Transverse colon (tissue), 4 donors: Measurements from ENCODE around the gene NOXO1. TPM values are rescaled to one million over a fixed set of nuclear protein-coding genes. Genes with fewer than 3 reads are reported as not detected.

ENCODE experiments used
- DNase-seq: peaks from one replicate; pipeline ENCODE4 v3.0.0-alpha.2; 2019
- H3K27ac ChIP-seq, 4 donors: fragments of 200-600 bp; sonication (generic); 2 replicates each; pipeline ENCODE4 v1.5.1; 2016 to 2018; ENCODE audit warnings: inconsistent platforms in 4 of 4
- H3K27me3 ChIP-seq: fragments of 200-600 bp; sonication (generic); 2 replicates; pipeline ENCODE4 v1.5.1; 2017; ENCODE audit warnings: inconsistent platforms
- H3K36me3 ChIP-seq, 4 donors: fragments of 200-600 bp; sonication (generic); 2 replicates each; pipeline ENCODE4 v1.5.1; 2017 to 2019; ENCODE audit warnings: inconsistent platforms in 4 of 4
- H3K4me1 ChIP-seq, 4 donors: fragments of 200-600 bp; sonication (generic); 2 replicates each; pipeline ENCODE4 v1.5.1; 2017 to 2020; ENCODE audit warnings: inconsistent platforms in 4 of 4
- H3K4me3 ChIP-seq, 4 donors: fragments of 200-600 bp; sonication (generic); 1 replicate in 1 of 4; 2 replicates in 3 of 4; pipeline versions ENCODE4 v1.5.1 to v1.6.1; 2017 to 2019; ENCODE audit warnings: inconsistent platforms in 4 of 4
- H3K9me3 ChIP-seq, 2 donors: fragments of 200-600 bp; sonication (generic); 2 replicates each; pipeline ENCODE4 v1.5.1; 2017 to 2019; ENCODE audit warnings: inconsistent platforms in 2 of 2
- CTCF ChIP-seq, 5 experiments: fragments of 200-600 bp in 3 of 5; fragments of 450-650 bp in 2 of 5; sonication (generic) in 3 of 5; IDR thresholded peaks; 1 replicate in 2 of 5; 2 replicates in 3 of 5; pipeline ENCODE4 v1.5.1; 2016 to 2017; ENCODE audit warnings: antibody characterized with exemption in 5 of 5, inconsistent platforms in 3 of 5, mild to moderate bottlenecking in 2 of 5, moderate library complexity in 1 of 5
- EP300 ChIP-seq: sonication (generic); formaldehyde crosslinking; IDR thresholded peaks from one replicate; pipeline ENCODE4 v1.6.1; 2017; ENCODE audit warnings: antibody characterized with exemption, low read depth
- POLR2A ChIP-seq: fragments of 450-650 bp; IDR thresholded peaks from one replicate; pipeline ENCODE4 v1.6.1; 2016; ENCODE audit warnings: antibody characterized with exemption, mild to moderate bottlenecking, moderate library complexity
- POLR2AphosphoS5 ChIP-seq, 3 donors: sonication (generic); formaldehyde crosslinking; IDR thresholded peaks; one replicate each; pipeline ENCODE4 v1.6.1; 2016; ENCODE audit warnings: antibody characterized with exemption in 3 of 3
- WGBS, 2 donors: methylation state at CpG; one replicate each; pipeline ENCODE4 v1.1.5; 2018; ENCODE audit warnings: low coverage in 1 of 2; 5-methylcytosine and 5-hydroxymethylcytosine counted together
- in situ Hi-C, 4 donors: fragments of 200-750 bp; cut with MboI; loops; one replicate each; pipeline versions ENCODE4 v1.15.0 to v1.15.1; 2017; ENCODE audit warnings: low sequenced_read_pairs in 3 of 4, low pct_ligation_motif_present in 1 of 4, low pct_unique_long_range_greater_than_20kb in 1 of 4
- intact Hi-C: fragments of 100-400 bp; cut with DNase I; formaldehyde crosslinking; loops from one replicate; pipeline ENCODE4 v1.15.1; 2023; ENCODE audit warnings: low total_unique reads
- total RNA-seq, 4 donors: library from RNA; depleted of rRNA; stranded (reverse); fragments of >200 nt; gene quantifications; one replicate each; pipeline ENCODE4 v1.1.0, GENCODE V29; 2016

Gene NOXO1
- total RNA-seq, 4 donors from 2014 or later, result 4.2 to 29.8 (median 19.4) TPM

- intact Hi-C loops, result loop anchor here (10.0 kb wide), 1 partner anchor 227 kb away; the partner anchor contains the start of gene DNASE1L2
- Histone ChIP-seq H3K4me3 (peak overlapping the region in 3 of 4 donors; percentile 78 to 98 (median 82)), H3K27me3 (no peaks in the 10 kb centered on the region), H3K27ac (peak overlapping the region; percentile 93 to 98 (median 94)), H3K9me3 (no peaks in the 10 kb centered on the region), H3K36me3 (no peaks in the 10 kb centered on the region), H3K4me1 (peaks cover 36 to 57% (median 49%) of the 10 kb centered on the region in 4 donors)
- WGBS, 2 donors, result 11 to 32% methylated on average over 4 to 15 of the region's 15 CpGs
- TF ChIP-seq POLR2AphosphoS5 (IDR thresholded peaks at IDR 0.05), result peak; percentile 16 to 66 (median 65)
- no peak for TF ChIP-seq EP300
- no peak for TF ChIP-seq CTCF (IDR thresholded peaks at IDR 0.05)
- peak; percentile 52 for TF ChIP-seq POLR2A
- peak; percentile 68 for DNase-seq
- in situ Hi-C loops, result loop anchor here in 1 of 4 donors (25.0 kb wide), 1 partner anchor 129 kb away; the partner anchor contains the start of genes PKD1 and RAB26
Measured at GRCh38 chr16:2008009-2008526, 26.8 kb upstream of the NOXO1 start.

DNA sequence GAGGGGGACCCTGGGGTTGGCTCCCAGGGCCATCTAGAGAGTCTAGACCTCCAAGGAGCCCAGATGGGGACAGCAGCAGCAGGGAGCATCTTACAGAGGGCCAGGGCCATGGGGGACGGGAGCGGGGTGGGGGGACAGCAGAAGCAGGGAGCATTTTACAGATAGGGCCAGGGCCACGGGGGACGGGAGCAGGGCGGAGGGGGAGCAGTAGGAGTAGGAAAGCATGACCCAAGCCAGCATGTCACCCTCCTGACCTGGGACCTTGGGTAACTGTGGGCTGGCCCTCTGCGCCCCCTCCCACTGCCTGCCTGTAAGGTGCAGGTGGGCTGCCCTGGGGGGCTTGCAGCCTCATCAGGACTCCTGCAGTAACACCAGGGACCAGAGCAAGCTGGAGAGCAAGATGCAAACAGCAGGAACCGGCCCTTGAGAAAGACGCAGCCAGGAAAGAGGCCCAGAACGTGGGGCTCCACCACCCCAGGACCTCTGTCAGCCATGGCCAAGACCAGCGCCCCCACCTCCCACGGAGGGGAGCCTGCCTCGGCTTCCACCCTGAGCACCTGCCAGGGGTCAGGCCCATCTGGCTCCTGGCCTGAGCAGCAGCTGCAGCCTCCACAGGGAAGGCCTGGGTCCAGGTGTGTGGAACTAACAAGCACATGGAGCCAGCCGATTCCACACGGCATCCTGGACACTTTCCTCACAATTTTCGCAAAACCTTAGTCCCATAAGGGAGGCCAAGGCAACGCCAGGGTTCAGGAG is 26.0 kb upstream of the NOXO1 start:
- H3K27me3 ChIP-seq, result no peaks in the 10 kb centered on the region
- DNase-seq, result no peak
- 77% methylated on average over 16 of the region's 16 CpGs; no CpG with 5 or more reads in 1 of the 2 donors for WGBS, 2 donors
- intact Hi-C loops (loop anchor here (10.0 kb wide), 1 partner anchor 228 kb away; the partner anchor contains the start of gene DNASE1L2), in situ Hi-C loops (loop anchor here in 1 of 4 donors (25.0 kb wide), 1 partner anchor 130 kb away; the partner anchor contains the start of genes PKD1 and RAB26)
- peak overlapping the region in 3 of 4 donors; percentile 93 to 98 (median 94) for H3K27ac ChIP-seq
- peak overlapping the region in 1 of 4 donors; percentile 78 for H3K4me3 ChIP-seq
- no peaks in the 10 kb centered on the region for H3K9me3 ChIP-seq
- TF ChIP-seq EP300 (no peak), POLR2A (no peak), CTCF (IDR thresholded peaks at IDR 0.05) (no peak), POLR2AphosphoS5 (IDR thresholded peaks at IDR 0.05) (no peak)
- peaks cover 36 to 57% (median 49%) of the 10 kb centered on the region in 4 donors for H3K4me1 ChIP-seq
- peaks cover 0 to 5% (median 2%) of the 10 kb centered on the region in 4 donors for H3K36me3 ChIP-seq

- Histone ChIP-seq H3K36me3 (peaks cover 0 to 14% (median 10%) of the 10 kb centered on the region in 4 donors), H3K4me3 (no peak overlapping the region), H3K27me3 (no peaks in the 10 kb centered on the region), H3K9me3 (no peaks in the 10 kb centered on the region), H3K27ac (no peak overlapping the region), H3K4me1 (peaks cover 36 to 57% (median 49%) of the 10 kb centered on the region in 4 donors)
- WGBS, 2 donors, result 94% methylated on average over 8 of the region's 8 CpGs; no CpG with 5 or more reads in 1 of the 2 donors
- no peak for DNase-seq
- intact Hi-C loops (loop anchor here (10.0 kb wide), 1 partner anchor 228 kb away; the partner anchor contains the start of gene DNASE1L2), in situ Hi-C loops (loop anchor here in 1 of 4 donors (25.0 kb wide), 1 partner anchor 131 kb away; the partner anchor contains the start of genes PKD1 and RAB26)
- no peak for TF ChIP-seq POLR2A
- TF ChIP-seq EP300, result no peak
- no peak for TF ChIP-seq CTCF (IDR thresholded peaks at IDR 0.05)
- no peak for TF ChIP-seq POLR2AphosphoS5 (IDR thresholded peaks at IDR 0.05)
Measured at GRCh38 chr16:2006317-2006716, 25.0 kb upstream of the NOXO1 start.

- H3K4me3 ChIP-seq, result no peak overlapping the region
- no peak for DNase-seq
- H3K27ac ChIP-seq, result no peak overlapping the region
- peaks cover 34 to 56% (median 47%) of the 10 kb centered on the region in 4 donors for H3K4me1 ChIP-seq
- in situ Hi-C loops (loop anchor here in 1 of 4 donors (25.0 kb wide), 1 partner anchor 132 kb away; the partner anchor contains the start of genes PKD1 and RAB26), intact Hi-C loops (loop anchor here (10.0 kb wide), 1 partner anchor 229 kb away; the partner anchor contains the start of gene DNASE1L2)
- no peak for TF ChIP-seq POLR2A
- TF ChIP-seq EP300, result no peak
- no peak for TF ChIP-seq POLR2AphosphoS5 (IDR thresholded peaks at IDR 0.05)
- no peak for TF ChIP-seq CTCF (IDR thresholded peaks at IDR 0.05)
- H3K36me3 ChIP-seq, result peaks cover 0 to 21% (median 13%) of the 10 kb centered on the region in 4 donors
- 75% methylated on average over 21 of the region's 21 CpGs; no CpG with 5 or more reads in 1 of the 2 donors for WGBS, 2 donors
- no peaks in the 10 kb centered on the region for H3K9me3 ChIP-seq
- H3K27me3 ChIP-seq, result no peaks in the 10 kb centered on the region
Measured at GRCh38 chr16:2005646-2006045, 24.4 kb upstream of the NOXO1 start.
